OCI-LY7 (cell line): ENCODE results near the gene KLK3. TPM values are rescaled to one million over a fixed set of nuclear protein-coding genes. Genes with fewer than 3 reads are reported as not detected.

Source experiments
- BruUV-seq: library from RNA; stranded (reverse); fragments of 400-500 nt; replicated peaks from 2 replicates; lab custom pipeline; 2021; lab: Mats Ljungman, UMichigan
- CTCF ChIA-PET: fragments of 300-600 bp; sonication (Branson Sonifier 250); formaldehyde crosslinking; loops from one replicate; lab custom pipeline; 2022; ENCODE audit warnings: antibody characterized with exemption; ENCODE audit not compliant: unreplicated experiment; lab: Charles Lee
- POLR2A ChIA-PET: fragments of 300-600 bp; sonication (Branson Sonifier 250); formaldehyde crosslinking; loops from one replicate; lab custom pipeline; 2022; ENCODE audit warnings: antibody characterized with exemption; lab: Charles Lee
- DNase-seq: peaks from one replicate; pipeline ENCODE4 v3.0.0-alpha.2; 2015; ENCODE audit warnings: low spot score
- H2AFZ ChIP-seq: fragments of 200-600 bp; sonication (generic), shearing (Covaris generic); 2 replicates; pipeline ENCODE4 v1.6.1; 2014; ENCODE audit warnings: mild to moderate bottlenecking, antibody characterized with exemption, low read length, moderate library complexity
- H3K27ac ChIP-seq: fragments of 200-600 bp; sonication (generic); 2 replicates; pipeline ENCODE4 v1.5.1; 2014; ENCODE audit warnings: mixed run types, low read depth, mild to moderate bottlenecking, moderate library complexity, low read length, inconsistent platforms; ENCODE audit not compliant: poor library complexity, severe bottlenecking
- H3K36me3 ChIP-seq: fragments of 200-600 bp; sonication (generic); 2 replicates; pipeline ENCODE4 v1.6.1; 2014; ENCODE audit warnings: mild to moderate bottlenecking, antibody characterized with exemption, low read length, moderate library complexity, mixed read lengths; ENCODE audit not compliant: insufficient read depth
- H3K4me1 ChIP-seq: fragments of 200-600 bp; sonication (generic); 2 replicates; pipeline ENCODE4 v1.5.1; 2014; ENCODE audit warnings: mild to moderate bottlenecking, low read length; ENCODE audit not compliant: insufficient read depth, poor library complexity, severe bottlenecking
- H3K4me2 ChIP-seq: fragments of 200-600 bp; sonication (generic); 2 replicates; pipeline ENCODE4 v1.6.1; 2014; ENCODE audit warnings: mild to moderate bottlenecking, low read length
- H3K4me3 ChIP-seq: fragments of 200-600 bp; sonication (generic); 2 replicates; pipeline ENCODE4 v1.5.1; 2014; ENCODE audit warnings: mild to moderate bottlenecking, low read depth, low read length; ENCODE audit not compliant: poor library complexity, severe bottlenecking
- H3K79me2 ChIP-seq: fragments of 200-600 bp; sonication (generic); 2 replicates; pipeline ENCODE4 v1.6.1; 2016; ENCODE audit warnings: low read depth, mild to moderate bottlenecking, low read length, moderate library complexity, mixed read lengths; ENCODE audit not compliant: insufficient read depth
- H3K9me2 ChIP-seq: fragments of 200-600 bp; sonication (generic); 2 replicates; pipeline ENCODE4 v1.6.1; 2016; ENCODE audit warnings: mild to moderate bottlenecking, low read length, mixed read lengths; ENCODE audit not compliant: insufficient read depth
- H3K9me3 ChIP-seq: fragments of 200-600 bp; sonication (generic); 2 replicates; pipeline ENCODE4 v1.6.1; 2014; ENCODE audit warnings: mild to moderate bottlenecking, mixed run types, low read length, mixed read lengths
- H4K20me1 ChIP-seq: fragments of 200-600 bp; sonication (generic); 2 replicates; pipeline ENCODE4 v1.6.1; 2014; ENCODE audit warnings: mild to moderate bottlenecking, antibody characterized with exemption, low read length, moderate library complexity, mixed read lengths; ENCODE audit not compliant: insufficient read depth
- EZH2phosphoT487 ChIP-seq: fragments of 200-600 bp; sonication (generic); IDR thresholded peaks from 2 replicates; pipeline ENCODE4 v1.6.1; 2018; ENCODE audit warnings: low read depth, borderline replicate concordance, mild to moderate bottlenecking, mixed run types, antibody characterized with exemption, low read length, moderate library complexity, mixed read lengths
- intact Hi-C: fragments of 100-400 bp; cut with micrococcal nuclease; formaldehyde crosslinking; loops from one replicate; pipeline ENCODE4 v1.10.0; 2022; ENCODE audit not compliant: unreplicated experiment
- total RNA-seq, 2 experiments: library from RNA; depleted of rRNA in 1 of 2; stranded (reverse); fragments of >200 nt in 1 of 2; shearing (Covaris generic) in 1 of 2; gene quantifications; 2 replicates each; pipeline ENCODE4 v1.2.3, GENCODE V29; 2014 to 2022
- TF ChIP-seq, protein P1 (sequence below): fragments of 200-600 bp; sonication (generic); conservative IDR thresholded peaks from 2 replicates; pipeline ENCODE4 v1.5.1; 2014; ENCODE audit warnings: mild to moderate bottlenecking, antibody characterized with exemption, low read length, moderate library complexity, mixed read lengths

Gene KLK3
- total RNA-seq, 2 experiments from 2014 or later: not detected

GRCh38 chr19:50906217-50906616 lies 51.5 kb downstream of the KLK3 start:
- no peaks in the 10 kb centered on the region for H3K36me3 ChIP-seq
- H2AFZ ChIP-seq: no peak overlapping the region
- no peak overlapping the region for H3K4me3 ChIP-seq
- H3K9me3 ChIP-seq: no peaks in the 10 kb centered on the region
- POLR2A ChIA-PET: no interaction called here
- no peaks in the 10 kb centered on the region for H3K4me1 ChIP-seq
- no peaks in the 10 kb centered on the region for H4K20me1 ChIP-seq
- TF ChIP-seq EZH2phosphoT487: no peak
- TF ChIP-seq, protein P1, sequence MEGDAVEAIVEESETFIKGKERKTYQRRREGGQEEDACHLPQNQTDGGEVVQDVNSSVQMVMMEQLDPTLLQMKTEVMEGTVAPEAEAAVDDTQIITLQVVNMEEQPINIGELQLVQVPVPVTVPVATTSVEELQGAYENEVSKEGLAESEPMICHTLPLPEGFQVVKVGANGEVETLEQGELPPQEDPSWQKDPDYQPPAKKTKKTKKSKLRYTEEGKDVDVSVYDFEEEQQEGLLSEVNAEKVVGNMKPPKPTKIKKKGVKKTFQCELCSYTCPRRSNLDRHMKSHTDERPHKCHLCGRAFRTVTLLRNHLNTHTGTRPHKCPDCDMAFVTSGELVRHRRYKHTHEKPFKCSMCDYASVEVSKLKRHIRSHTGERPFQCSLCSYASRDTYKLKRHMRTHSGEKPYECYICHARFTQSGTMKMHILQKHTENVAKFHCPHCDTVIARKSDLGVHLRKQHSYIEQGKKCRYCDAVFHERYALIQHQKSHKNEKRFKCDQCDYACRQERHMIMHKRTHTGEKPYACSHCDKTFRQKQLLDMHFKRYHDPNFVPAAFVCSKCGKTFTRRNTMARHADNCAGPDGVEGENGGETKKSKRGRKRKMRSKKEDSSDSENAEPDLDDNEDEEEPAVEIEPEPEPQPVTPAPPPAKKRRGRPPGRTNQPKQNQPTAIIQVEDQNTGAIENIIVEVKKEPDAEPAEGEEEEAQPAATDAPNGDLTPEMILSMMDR: peak; percentile 74
- H3K79me2 ChIP-seq: no peaks in the 10 kb centered on the region
- no peak overlapping the region for H3K4me2 ChIP-seq
- peak; percentile 33 for DNase-seq
- no peaks in the 10 kb centered on the region for H3K9me2 ChIP-seq
- intact Hi-C loops: loop anchor here (1.0 kb wide), 1 partner anchor 16 kb away; no protein-coding TSS in a partner anchor
- CTCF ChIA-PET: interaction anchor here (0.6 kb wide), 1 partner anchor 32 kb away, joined by 3 read pairs; no protein-coding TSS in a partner anchor
- H3K27ac ChIP-seq: no peak overlapping the region
- BruUV-seq: no TSS peak

DNA sequence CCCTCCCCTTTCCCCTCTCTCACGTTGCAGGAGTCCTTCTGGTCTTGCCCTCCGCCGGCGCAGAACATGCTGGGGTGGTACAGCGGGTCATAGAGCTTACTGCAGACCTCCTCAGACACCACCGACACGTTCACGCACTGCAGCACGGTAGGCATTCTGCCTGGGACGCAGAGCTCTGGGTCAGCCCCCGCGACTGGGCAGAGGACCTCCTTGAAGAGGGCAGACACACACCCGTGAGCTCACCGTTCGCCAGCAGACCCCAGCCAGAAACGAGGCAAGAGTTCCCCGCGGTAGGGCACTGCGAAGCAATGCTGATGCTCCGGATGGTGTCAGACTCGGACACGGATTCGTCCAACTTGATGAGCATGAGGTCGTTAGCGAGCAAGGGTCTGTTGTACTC lies 53.6 kb downstream of the KLK3 start:
- no peak overlapping the region for H3K27ac ChIP-seq
- TF ChIP-seq, protein P1: no peak
- no peak for TF ChIP-seq EZH2phosphoT487
- no peaks in the 10 kb centered on the region for H3K4me1 ChIP-seq
- no peaks in the 10 kb centered on the region for H3K9me3 ChIP-seq
- no peak overlapping the region for H3K4me3 ChIP-seq
- no peaks in the 10 kb centered on the region for H4K20me1 ChIP-seq
- no peak overlapping the region for H3K4me2 ChIP-seq
- no peaks in the 10 kb centered on the region for H3K79me2 ChIP-seq
- intact Hi-C loops: no loop called here
- no peak for DNase-seq
- ChIA-PET POLR2A (no interaction called here), CTCF (no interaction called here)
- no peaks in the 10 kb centered on the region for H3K9me2 ChIP-seq
- no peaks in the 10 kb centered on the region for H3K36me3 ChIP-seq
- no TSS peak for BruUV-seq
- no peak overlapping the region for H2AFZ ChIP-seq

DNA sequence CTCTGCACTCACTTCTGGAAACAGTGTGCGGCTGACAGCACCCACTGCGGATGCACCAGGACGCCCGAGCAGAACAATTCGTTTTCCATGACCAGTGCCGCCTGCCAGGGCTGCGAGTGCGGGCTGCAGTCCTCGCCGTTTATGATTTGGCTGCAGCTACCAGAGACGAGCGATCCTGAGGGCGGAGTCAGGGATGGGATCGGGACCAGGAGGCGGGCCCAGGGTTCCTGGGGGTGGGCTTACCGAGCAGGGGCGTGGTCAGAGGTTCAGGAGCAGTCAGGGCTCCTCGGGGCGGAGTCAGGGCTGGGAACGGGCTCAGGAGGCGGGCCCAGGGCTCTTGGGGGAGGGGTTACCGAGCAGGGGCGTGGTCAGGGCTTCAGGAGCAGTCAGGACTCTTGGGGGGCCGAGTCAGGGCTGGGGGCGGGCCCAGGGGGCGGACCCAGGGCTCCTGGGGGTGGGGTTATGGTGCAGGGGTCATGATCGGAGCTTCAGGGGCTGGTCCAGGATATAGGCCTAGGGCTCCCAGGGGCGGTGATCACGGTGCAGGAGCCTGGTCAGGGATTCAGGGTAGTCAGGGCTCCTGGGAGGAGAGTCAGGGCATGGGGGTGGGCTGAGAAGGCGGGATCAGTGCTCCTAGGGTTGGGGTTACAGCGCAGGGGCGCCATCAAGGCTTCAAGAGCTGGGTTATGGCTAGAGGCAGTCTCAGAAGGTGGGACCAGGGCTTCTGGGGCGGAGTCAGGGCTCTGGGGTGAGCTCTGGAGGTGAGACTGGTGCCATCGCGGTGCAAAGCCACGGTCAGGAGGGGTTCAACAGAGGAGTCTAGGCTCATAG lies 54.7 kb downstream of the KLK3 start:
- Histone ChIP-seq H3K36me3 (no peaks in the 10 kb centered on the region), H3K4me1 (no peaks in the 10 kb centered on the region), H3K27ac (no peak overlapping the region), H3K4me3 (no peak overlapping the region), H3K79me2 (no peaks in the 10 kb centered on the region), H4K20me1 (no peaks in the 10 kb centered on the region), H3K9me3 (no peaks in the 10 kb centered on the region), H3K9me2 (no peaks in the 10 kb centered on the region), H3K4me2 (peak overlapping the region; percentile 45; the same call in 1 of the 2 replicates), H2AFZ (no peak overlapping the region)
- intact Hi-C loops: no loop called here
- TF ChIP-seq, protein P1: no peak
- no peak for TF ChIP-seq EZH2phosphoT487
- no TSS peak for BruUV-seq
- ChIA-PET POLR2A (no interaction called here), CTCF (interaction anchor here (0.6 kb wide), 1 partner anchor 12 kb away, joined by 8 read pairs; no protein-coding TSS in a partner anchor)
- DNase-seq: peak; percentile 52
